PC-3 (cell line): ENCODE results near the gene ASTN2. TPM values are rescaled to one million over a fixed set of nuclear protein-coding genes. Genes with fewer than 3 reads are reported as not detected.

Source experiments
- ATAC-seq: fragments of 200-7000 bp; cut with Tn5 transposase; 2 replicates; pipeline ENCODE4 v1.9.1; 2020; ENCODE audit warnings: mild to moderate bottlenecking, moderate library complexity
- BruUV-seq: library from RNA; stranded (reverse); fragments of 400-500 nt; replicated peaks from 2 replicates; lab custom pipeline; 2021; lab: Mats Ljungman, UMichigan
- CTCF ChIA-PET: fragments of 300-600 bp; sonication (Branson Sonifier 250); formaldehyde crosslinking; loops from one replicate; lab custom pipeline; 2022; ENCODE audit warnings: antibody characterized with exemption; lab: Charles Lee
- POLR2A ChIA-PET: fragments of 300-600 bp; sonication (Branson Sonifier 250); formaldehyde crosslinking; loops from one replicate; lab custom pipeline; 2022; ENCODE audit warnings: antibody characterized with exemption; ENCODE audit not compliant: unreplicated experiment; lab: Charles Lee
- DNase-seq: peaks from one replicate; pipeline ENCODE4 v3.0.0-alpha.2; 2015
- H2AFZ ChIP-seq: fragments of 300-600 bp; sonication (generic); 2 replicates; pipeline ENCODE4 v1.6.0; 2016; ENCODE audit warnings: antibody characterized with exemption, low read length
- H3F3A ChIP-seq: fragments of 300-600 bp; sonication (generic); one replicate; pipeline ENCODE4 v1.6.0; 2017; ENCODE audit warnings: antibody characterized with exemption, low read length, control low read depth, mild to moderate bottlenecking; ENCODE audit not compliant: unreplicated experiment
- H3K27ac ChIP-seq: fragments of 300-600 bp; sonication (generic); 2 replicates; pipeline ENCODE4 v1.5.1; 2016; ENCODE audit warnings: mild to moderate bottlenecking, low read length
- H3K27me3 ChIP-seq: fragments of 300-600 bp; sonication (generic); 2 replicates; pipeline ENCODE4 v1.6.1; 2016; ENCODE audit warnings: low read length, mixed read lengths
- H3K36me3 ChIP-seq: fragments of 300-600 bp; sonication (generic); 2 replicates; pipeline ENCODE4 v1.6.1; 2016; ENCODE audit warnings: low read depth, mixed run types, low read length, mixed read lengths
- H3K4me1 ChIP-seq: fragments of 300-600 bp; sonication (generic); 2 replicates; pipeline ENCODE4 v1.5.1; 2016; ENCODE audit warnings: low read length; ENCODE audit not compliant: insufficient read depth
- H3K4me2 ChIP-seq: fragments of 300-600 bp; sonication (generic); 2 replicates; pipeline ENCODE4 v1.6.0; 2016; ENCODE audit warnings: low read length
- H3K4me3 ChIP-seq: fragments of 300-600 bp; sonication (generic); 2 replicates; pipeline ENCODE4 v1.5.1; 2016; ENCODE audit warnings: mild to moderate bottlenecking, low read length, mixed read lengths
- H3K79me2 ChIP-seq: fragments of 300-600 bp; sonication (generic); 2 replicates; pipeline ENCODE4 v1.6.1; 2017; ENCODE audit warnings: low read length, mixed read lengths
- H3K9ac ChIP-seq: fragments of 300-600 bp; sonication (generic); 2 replicates; pipeline ENCODE4 v1.6.0; 2016; ENCODE audit warnings: mild to moderate bottlenecking, low read length
- H3K9me2 ChIP-seq: fragments of 300-600 bp; sonication (generic); replicated peaks from 2 replicates; pipeline ENCODE4 v1.6.1; 2016; ENCODE audit warnings: mixed run types, low read length, mixed read lengths
- H3K9me3 ChIP-seq: fragments of 300-600 bp; sonication (generic); 2 replicates; pipeline ENCODE4 v1.6.1; 2016; ENCODE audit warnings: low read length, mixed read lengths
- H4K20me1 ChIP-seq: fragments of 300-600 bp; sonication (generic); 2 replicates; pipeline ENCODE4 v1.6.1; 2016; ENCODE audit warnings: low read length, mixed read lengths
- EZH2 ChIP-seq: fragments of 300-600 bp; sonication (generic); IDR thresholded peaks from one replicate; pipeline ENCODE4 v1.6.1; 2017; ENCODE audit warnings: antibody characterized with exemption, mild to moderate bottlenecking, low read length; ENCODE audit not compliant: unreplicated experiment
- EZH2phosphoT487 ChIP-seq: fragments of 300-600 bp; sonication (generic); IDR thresholded peaks from 2 replicates; pipeline ENCODE4 v1.6.1; 2018; ENCODE audit warnings: mild to moderate bottlenecking, antibody characterized with exemption, low read length, borderline replicate concordance
- intact Hi-C: fragments of 100-400 bp; cut with micrococcal nuclease; formaldehyde crosslinking; loops from 2 replicates; pipeline ENCODE4 v1.9.0; 2023
- total RNA-seq: library from RNA; depleted of rRNA; stranded (reverse); fragments of >200 nt; gene quantifications from 2 replicates; pipeline ENCODE4 v1.2.3, GENCODE V29; 2014
- TF ChIP-seq, protein P1 (sequence below): fragments of 300-600 bp; sonication (generic); conservative IDR thresholded peaks from 2 replicates; pipeline ENCODE4 v1.5.1; 2017; ENCODE audit warnings: antibody characterized with exemption, low read depth, mild to moderate bottlenecking, low read length

ASTN2 gene
- total RNA-seq, 1 experiment from 2014 or later: 3.5 TPM

DNA sequence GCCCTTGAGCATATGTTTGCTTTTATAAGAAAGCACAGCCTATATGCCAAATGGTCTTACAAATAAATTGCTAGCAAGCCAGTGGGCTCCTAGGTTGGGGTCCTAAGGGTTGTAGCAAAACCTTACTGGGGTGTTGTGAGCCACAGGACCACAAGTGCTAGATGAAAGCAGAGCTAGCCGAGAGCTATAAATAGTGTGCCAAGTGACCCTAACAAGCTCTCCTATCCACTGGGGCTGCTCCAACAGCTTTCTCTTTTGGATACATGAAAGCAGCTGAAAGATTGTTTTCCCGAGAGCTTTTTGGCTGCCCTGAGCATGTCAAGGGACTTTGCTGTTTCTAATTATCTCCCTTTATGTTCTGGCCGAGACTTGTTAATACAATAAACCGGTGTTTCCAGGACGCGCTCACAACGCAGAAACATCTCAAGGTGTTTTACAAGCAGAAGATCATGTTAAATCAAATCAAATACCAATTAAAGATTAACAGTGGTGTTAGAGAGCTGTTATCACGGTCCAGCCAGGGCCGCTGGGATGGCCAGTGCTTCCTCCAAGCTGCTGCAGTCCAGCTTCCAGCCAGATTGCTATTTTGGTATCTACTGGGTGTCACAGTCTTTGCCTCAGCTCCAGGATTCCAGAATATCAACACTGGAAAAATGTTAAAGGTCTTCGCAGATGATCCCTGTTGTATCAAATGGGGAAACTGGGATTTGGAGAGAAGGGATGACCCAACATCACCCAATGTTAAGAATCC, 351.0 kb downstream of the ASTN2 start:
- BruUV-seq: no TSS peak
- Histone ChIP-seq H3K36me3 (no peaks in the 10 kb centered on the region), H3K9me2 (no peaks in the 10 kb centered on the region), H3K4me1 (no peaks in the 10 kb centered on the region), H3K27me3 (no peaks in the 10 kb centered on the region), H3K27ac (no peak overlapping the region), H3K4me3 (no peak overlapping the region), H4K20me1 (no peaks in the 10 kb centered on the region), H3F3A (no peaks in the 10 kb centered on the region), H3K9ac (no peak overlapping the region), H3K4me2 (no peak overlapping the region), H3K9me3 (no peaks in the 10 kb centered on the region), H2AFZ (no peak overlapping the region), H3K79me2 (no peaks in the 10 kb centered on the region)
- intact Hi-C loops: no loop called here
- ChIA-PET POLR2A (no interaction called here), CTCF (no interaction called here)
- ATAC-seq (no peak), DNase-seq (no peak)
- TF ChIP-seq, protein P1, sequence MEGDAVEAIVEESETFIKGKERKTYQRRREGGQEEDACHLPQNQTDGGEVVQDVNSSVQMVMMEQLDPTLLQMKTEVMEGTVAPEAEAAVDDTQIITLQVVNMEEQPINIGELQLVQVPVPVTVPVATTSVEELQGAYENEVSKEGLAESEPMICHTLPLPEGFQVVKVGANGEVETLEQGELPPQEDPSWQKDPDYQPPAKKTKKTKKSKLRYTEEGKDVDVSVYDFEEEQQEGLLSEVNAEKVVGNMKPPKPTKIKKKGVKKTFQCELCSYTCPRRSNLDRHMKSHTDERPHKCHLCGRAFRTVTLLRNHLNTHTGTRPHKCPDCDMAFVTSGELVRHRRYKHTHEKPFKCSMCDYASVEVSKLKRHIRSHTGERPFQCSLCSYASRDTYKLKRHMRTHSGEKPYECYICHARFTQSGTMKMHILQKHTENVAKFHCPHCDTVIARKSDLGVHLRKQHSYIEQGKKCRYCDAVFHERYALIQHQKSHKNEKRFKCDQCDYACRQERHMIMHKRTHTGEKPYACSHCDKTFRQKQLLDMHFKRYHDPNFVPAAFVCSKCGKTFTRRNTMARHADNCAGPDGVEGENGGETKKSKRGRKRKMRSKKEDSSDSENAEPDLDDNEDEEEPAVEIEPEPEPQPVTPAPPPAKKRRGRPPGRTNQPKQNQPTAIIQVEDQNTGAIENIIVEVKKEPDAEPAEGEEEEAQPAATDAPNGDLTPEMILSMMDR: no peak
- TF ChIP-seq EZH2 (no peak), EZH2phosphoT487 (no peak)

DNA sequence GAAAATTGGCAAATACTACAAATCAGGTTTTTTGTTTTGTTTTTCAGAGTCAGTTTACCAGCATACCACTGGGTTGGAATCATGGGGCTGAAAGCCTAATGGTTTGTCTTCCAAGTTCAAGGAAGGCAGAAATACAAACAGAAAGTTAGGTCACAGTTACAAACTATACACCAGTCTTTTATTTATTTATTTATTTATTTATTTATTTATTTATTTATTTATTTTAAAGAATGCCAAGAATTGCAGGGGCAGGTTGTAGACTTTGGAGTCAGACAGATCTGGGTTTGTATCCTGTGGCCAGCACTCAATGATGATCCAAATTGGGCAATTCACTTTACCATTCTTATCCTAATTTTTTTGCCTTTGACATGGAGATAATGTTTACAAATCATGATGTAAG, 353.9 kb downstream of the ASTN2 start:
- Histone ChIP-seq H3K9me2 (no peaks in the 10 kb centered on the region), H3K9ac (no peak overlapping the region), H3K27ac (no peak overlapping the region), H3K9me3 (no peaks in the 10 kb centered on the region), H3F3A (no peaks in the 10 kb centered on the region), H2AFZ (no peak overlapping the region), H3K4me3 (no peak overlapping the region), H3K27me3 (no peaks in the 10 kb centered on the region), H3K79me2 (no peaks in the 10 kb centered on the region), H3K4me1 (no peaks in the 10 kb centered on the region), H4K20me1 (no peaks in the 10 kb centered on the region), H3K36me3 (no peaks in the 10 kb centered on the region), H3K4me2 (no peak overlapping the region)
- TF ChIP-seq EZH2: no peak
- TF ChIP-seq, protein P1: no peak
- TF ChIP-seq EZH2phosphoT487: no peak
- BruUV-seq: no TSS peak
- ATAC-seq (no peak), DNase-seq (no peak)
- ChIA-PET POLR2A (no interaction called here), CTCF (no interaction called here)
- intact Hi-C loops: no loop called here

DNA sequence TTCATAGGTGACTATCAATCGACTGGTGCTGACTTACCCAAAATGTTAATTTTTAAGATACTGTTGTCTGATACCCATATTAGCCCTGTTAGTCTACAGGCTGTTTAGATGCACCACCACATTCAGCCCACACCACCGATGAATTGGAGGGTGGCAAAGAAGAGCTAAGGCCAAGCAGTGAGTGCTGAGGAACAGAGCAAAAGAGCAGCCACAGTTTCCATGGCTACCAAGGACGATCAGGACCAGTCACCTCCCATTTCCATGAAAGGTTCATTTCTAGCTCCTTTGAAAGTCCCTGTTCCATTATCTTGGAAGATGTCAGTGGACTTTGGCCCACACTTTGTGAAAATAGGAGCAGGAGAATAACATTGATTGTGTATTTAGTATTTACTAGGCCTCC, 364.9 kb downstream of the ASTN2 start:
- Histone ChIP-seq H3K4me3 (no peak overlapping the region), H4K20me1 (no peaks in the 10 kb centered on the region), H3K27ac (no peak overlapping the region), H3K79me2 (no peaks in the 10 kb centered on the region), H2AFZ (no peak overlapping the region), H3K9ac (no peak overlapping the region), H3F3A (no peaks in the 10 kb centered on the region), H3K9me3 (no peaks in the 10 kb centered on the region), H3K4me2 (no peak overlapping the region), H3K4me1 (no peaks in the 10 kb centered on the region), H3K9me2 (no peaks in the 10 kb centered on the region), H3K36me3 (no peaks in the 10 kb centered on the region), H3K27me3 (no peaks in the 10 kb centered on the region)
- intact Hi-C loops: no loop called here
- ChIA-PET POLR2A (no interaction called here), CTCF (no interaction called here)
- DNase-seq (no peak), ATAC-seq (no peak)
- TF ChIP-seq, protein P1: no peak
- TF ChIP-seq EZH2phosphoT487: no peak
- no peak for TF ChIP-seq EZH2
- BruUV-seq: no TSS peak
